Kidney (tissue), 14 donors: ENCODE results near the gene RTKN2. TPM values are rescaled to one million over a fixed set of nuclear protein-coding genes. Genes with fewer than 3 reads are reported as not detected.

Source experiments
- DNase-seq, 5 donors: peaks; one replicate each; pipeline ENCODE4 v3.0.0-alpha.2; 2013 to 2020
- FAIRE-seq: peaks from 2 replicates; lab custom pipeline; 2012; peaks lifted over from hg19 to GRCh38; lab: Jason Lieb, UNC
- H3K27ac ChIP-seq, 2 donors: one replicate each; pipeline ENCODE4 v1.7.0; 2013; ENCODE audit warnings: low read depth in 2 of 2, low read length in 2 of 2, inconsistent platforms in 1 of 2
- H3K27me3 ChIP-seq: one replicate; pipeline ENCODE4 v1.7.1; 2013; ENCODE audit warnings: low read length, inconsistent platforms; ENCODE audit not compliant: control insufficient read depth, insufficient read depth
- H3K36me3 ChIP-seq, 3 donors: one replicate each; pipeline versions ENCODE4 v1.7.0 to v1.7.1; 2013; ENCODE audit warnings: low read length in 3 of 3, control low read depth in 1 of 3, inconsistent platforms in 1 of 3; ENCODE audit not compliant: insufficient read depth in 3 of 3, control insufficient read depth in 2 of 3
- H3K4me1 ChIP-seq, 3 donors: one replicate each; pipeline versions ENCODE4 v1.7.0 to v1.7.1; 2013; ENCODE audit warnings: low read length in 3 of 3, inconsistent platforms in 1 of 3, low read depth in 1 of 3; ENCODE audit not compliant: control insufficient read depth in 2 of 3, insufficient read depth in 2 of 3
- H3K4me3 ChIP-seq, 3 donors: one replicate each; pipeline versions ENCODE4 v1.7.0 to v1.8.1; 2013; ENCODE audit warnings: low read length in 3 of 3, control low read depth in 1 of 3, inconsistent platforms in 1 of 3
- H3K9ac ChIP-seq, 3 donors: one replicate each; pipeline versions ENCODE4 v1.7.0 to v1.7.1; 2013; ENCODE audit warnings: low read length in 3 of 3, control low read depth in 1 of 3, inconsistent platforms in 1 of 3
- H3K9me3 ChIP-seq, 3 donors: one replicate each; pipeline versions ENCODE4 v1.7.0 to v1.7.1; 2013; ENCODE audit warnings: low read length in 3 of 3, control low read depth in 1 of 3, inconsistent platforms in 1 of 3; ENCODE audit not compliant: control insufficient read depth in 2 of 3, insufficient read depth in 1 of 3
- CTCF ChIP-seq: IDR thresholded peaks from 3 replicates; pipeline ENCODE4 v1.5.1; 2012; ENCODE audit warnings: mild to moderate bottlenecking, moderate library complexity, borderline replicate concordance; ENCODE audit not compliant: insufficient read depth; ENCODE audit errors: extremely low read depth
- intact Hi-C: fragments of 100-400 bp; cut with DNase I; formaldehyde crosslinking; loops from one replicate; pipeline ENCODE4 v1.11.1; 2022
- polyA plus RNA-seq: library from polyadenylated mRNA; stranded (reverse); fragments of 350-450 nt; fragmentation: Illumina TruSeq; extraction: RNeasy Lipid Tissue Mini Kit (QIAGEN cat#74804); gene quantifications from one replicate; pipeline ENCODE4 v1.2.3, GENCODE V29; 2014; ENCODE audit warnings: low read depth, low replicate concordance; ENCODE audit not compliant: insufficient read depth
- total RNA-seq: library from RNA; stranded (reverse); fragmentation: NEBNext Ultra II Directional; extraction: Animal tissue kit (Norgen Biotek cat#: 25700); gene quantifications from one replicate; pipeline ENCODE4 v1.2.1, GENCODE V29; 2021
- donor health status: control.
- donor health status: control.
- donor health status: control.
- donor health status: control.
- donor health status: control.
- donor health status: DM: yes; HTN: yes; CAD: no.
- donor health status: Normal renal cell carcinoma (clear cell type).

The RTKN2 gene
- total and polyA plus RNA-seq, 2 donors from 2014 or later, result 0.24 to 1.6 TPM

GRCh38 chr10:62149621-62150020 lies 119.0 kb downstream of the RTKN2 start:
- peaks cover 0 to 21% (median 0%) of the 10 kb centered on the region in 3 donors for H3K4me1 ChIP-seq
- FAIRE-seq (no peak), DNase-seq (no peak)
- no peak for TF ChIP-seq CTCF
- no peaks in the 10 kb centered on the region for H3K9me3 ChIP-seq
- intact Hi-C loops, result no loop called here
- no peaks in the 10 kb centered on the region for H3K36me3 ChIP-seq
- H3K9ac ChIP-seq, result no peak overlapping the region
- H3K27me3 ChIP-seq, result no peaks in the 10 kb centered on the region
- H3K27ac ChIP-seq, result no peak overlapping the region
- no peak overlapping the region for H3K4me3 ChIP-seq

- peaks cover 0 to 11% (median 0%) of the 10 kb centered on the region in 3 donors for H3K4me1 ChIP-seq
Observed at GRCh38 chr10:62148155-62148554, 120.5 kb downstream of the RTKN2 start.

GRCh38 chr10:62147425-62147824 lies 121.2 kb downstream of the RTKN2 start:
- no peak for DNase-seq
- Histone ChIP-seq H3K9ac (no peak overlapping the region), H3K27ac (peak overlapping the region in 1 of 2 donors; percentile 58), H3K36me3 (no peaks in the 10 kb centered on the region), H3K4me3 (no peak overlapping the region), H3K27me3 (no peaks in the 10 kb centered on the region), H3K4me1 (peaks cover 0 to 11% (median 0%) of the 10 kb centered on the region in 3 donors), H3K9me3 (no peaks in the 10 kb centered on the region)
- intact Hi-C loops, result no loop called here
- TF ChIP-seq CTCF, result peak; percentile 20
- FAIRE-seq, result no peak

More at GRCh38 chr10:62148155-62148554, 120.5 kb downstream of the RTKN2 start:
- DNase-seq (no peak), FAIRE-seq (no peak)
- H3K36me3 ChIP-seq, result no peaks in the 10 kb centered on the region
- no peak overlapping the region for H3K4me3 ChIP-seq
- H3K27ac ChIP-seq, result peak overlapping the region in 1 of 2 donors; percentile 71
- no peaks in the 10 kb centered on the region for H3K27me3 ChIP-seq
- intact Hi-C loops, result no loop called here
- no peak for TF ChIP-seq CTCF
- H3K9ac ChIP-seq, result no peak overlapping the region
- no peaks in the 10 kb centered on the region for H3K9me3 ChIP-seq

GRCh38 chr10:62136931-62137330 lies 131.7 kb downstream of the RTKN2 start:
- Histone ChIP-seq H3K4me1 (no peaks in the 10 kb centered on the region), H3K9ac (no peak overlapping the region), H3K27ac (no peak overlapping the region), H3K4me3 (no peak overlapping the region), H3K9me3 (no peaks in the 10 kb centered on the region), H3K36me3 (no peaks in the 10 kb centered on the region), H3K27me3 (no peaks in the 10 kb centered on the region)
- FAIRE-seq, result no peak
- TF ChIP-seq CTCF, result no peak
- no peak for DNase-seq
- intact Hi-C loops, result no loop called here
